AG09319 (cell line): ENCODE data around the gene C9orf50.

Experiments
- DNase-seq: peaks from one replicate; pipeline ENCODE4 v3.0.0-alpha.2; 2010; ENCODE audit warnings: low read depth; ENCODE audit errors: extremely low read depth
- CTCF ChIP-seq: IDR thresholded peaks from 2 replicates; pipeline ENCODE4 v1.5.1; 2011; ENCODE audit warnings: low read depth, mild to moderate bottlenecking, inconsistent platforms, low read length, moderate library complexity

The C9orf50 gene

GRCh38 chr9:129620669-129621295, at the start of gene C9orf50:
Gene C9orf50 (minus strand): TSS chr9:129621101. CDS start chr9:129620574, 527 bp downstream.
- DNase-seq = no peak
- no peak for TF ChIP-seq CTCF

GRCh38 chr9:129669946-129670345, 49.0 kb upstream of the C9orf50 start:
- DNase-seq = no peak
- TF ChIP-seq CTCF = no peak

GRCh38 chr9:129669141-129669718, 48.3 kb upstream of the C9orf50 start:
- TF ChIP-seq CTCF = no peak
- no peak for DNase-seq

GRCh38 chr9:129667850-129668249, 46.9 kb upstream of the C9orf50 start:
- peak; percentile 40 for TF ChIP-seq CTCF
- DNase-seq = no peak

- DNase-seq = no peak
- no peak for TF ChIP-seq CTCF
Measured at GRCh38 chr9:129667378-129667777, 46.5 kb upstream of the C9orf50 start.

- no peak for DNase-seq
- no peak for TF ChIP-seq CTCF
Measured at GRCh38 chr9:129666575-129666974, 45.7 kb upstream of the C9orf50 start.

GRCh38 chr9:129665814-129666520, 45.1 kb upstream of the C9orf50 start:
- DNase-seq = no peak
- TF ChIP-seq CTCF = no peak
